T47D (cell line): ENCODE measurements around the gene TOMM22.

Experiments used
- DNase-seq, 2 experiments: peaks; one replicate each; pipeline versions ENCODE4 v3.0.0 to v3.0.0-alpha.2; 2011 to 2012; ENCODE audit warnings: low read depth in 1 of 2, low spot score in 1 of 2
- JUND ChIP-seq: IDR thresholded peaks from 2 replicates; pipeline ENCODE4 v1.6.1; 2012; ENCODE audit warnings: low read depth
- in situ Hi-C: cut with HindIII; loops from 2 replicates; pipeline ENCODE4 v1.10.0; 2016; ENCODE audit warnings: low sequenced_read_pairs, low pct_unique_long_range_greater_than_20kb

TOMM22 gene

GRCh38 chr22:38725900-38726655, 44.3 kb downstream of the TOMM22 start:
- no peak for TF ChIP-seq JUND
- no peak for DNase-seq
- in situ Hi-C loops: no loop called here

GRCh38 chr22:38727123-38727522, 45.4 kb downstream of the TOMM22 start:
- in situ Hi-C loops: no loop called here
- DNase-seq: no peak
- no peak for TF ChIP-seq JUND

- in situ Hi-C loops: no loop called here
- no peak for TF ChIP-seq JUND
- DNase-seq: no peak
These were observed 46.0 kb downstream of the TOMM22 start for GRCh38 chr22:38727530-38728451.

- in situ Hi-C loops: no loop called here
- no peak for DNase-seq
- TF ChIP-seq JUND: no peak
These were observed 47.4 kb downstream of the TOMM22 start for GRCh38 chr22:38728871-38729796.

- in situ Hi-C loops: no loop called here
- no peak for DNase-seq
- no peak for TF ChIP-seq JUND
These were observed 48.2 kb downstream of the TOMM22 start for GRCh38 chr22:38729946-38730345.

GRCh38 chr22:38730411-38730871, 48.7 kb downstream of the TOMM22 start:
- no peak for DNase-seq
- no peak for TF ChIP-seq JUND
- in situ Hi-C loops: no loop called here

GRCh38 chr22:38731703-38732161, 50.0 kb downstream of the TOMM22 start:
- TF ChIP-seq JUND: no peak
- in situ Hi-C loops: no loop called here

GRCh38 chr22:38732251-38732815, 50.6 kb downstream of the TOMM22 start:
- in situ Hi-C loops: no loop called here
- no peak for TF ChIP-seq JUND
- DNase-seq: no peak

More at GRCh38 chr22:38731703-38732161, 50.0 kb downstream of the TOMM22 start:
- no peak for DNase-seq

- in situ Hi-C loops: no loop called here
- no peak for TF ChIP-seq JUND
- DNase-seq: peak; percentile 28 to 40
These were observed 51.6 kb downstream of the TOMM22 start for GRCh38 chr22:38733329-38733723.

- DNase-seq: no peak
- in situ Hi-C loops: no loop called here
- no peak for TF ChIP-seq JUND
These were observed 52.1 kb downstream of the TOMM22 start for GRCh38 chr22:38733724-38734381.

- in situ Hi-C loops: no loop called here
- DNase-seq: no peak
- no peak for TF ChIP-seq JUND
These were observed 52.8 kb downstream of the TOMM22 start for GRCh38 chr22:38734421-38735100.
